Pericardium fibroblast (primary cell): ENCODE results near the gene HASPIN. TPM values are rescaled to one million over a fixed set of nuclear protein-coding genes. Genes with fewer than 3 reads are reported as not detected.

Experiments
- total RNA-seq: library from RNA; depleted of rRNA; stranded (reverse); fragments of >200 nt; gene quantifications from 2 replicates; pipeline ENCODE4 v1.2.3, GENCODE V29; 2015

The HASPIN gene
- total RNA-seq: 0.47 and 1.4 TPM in 2 replicates

DNA sequence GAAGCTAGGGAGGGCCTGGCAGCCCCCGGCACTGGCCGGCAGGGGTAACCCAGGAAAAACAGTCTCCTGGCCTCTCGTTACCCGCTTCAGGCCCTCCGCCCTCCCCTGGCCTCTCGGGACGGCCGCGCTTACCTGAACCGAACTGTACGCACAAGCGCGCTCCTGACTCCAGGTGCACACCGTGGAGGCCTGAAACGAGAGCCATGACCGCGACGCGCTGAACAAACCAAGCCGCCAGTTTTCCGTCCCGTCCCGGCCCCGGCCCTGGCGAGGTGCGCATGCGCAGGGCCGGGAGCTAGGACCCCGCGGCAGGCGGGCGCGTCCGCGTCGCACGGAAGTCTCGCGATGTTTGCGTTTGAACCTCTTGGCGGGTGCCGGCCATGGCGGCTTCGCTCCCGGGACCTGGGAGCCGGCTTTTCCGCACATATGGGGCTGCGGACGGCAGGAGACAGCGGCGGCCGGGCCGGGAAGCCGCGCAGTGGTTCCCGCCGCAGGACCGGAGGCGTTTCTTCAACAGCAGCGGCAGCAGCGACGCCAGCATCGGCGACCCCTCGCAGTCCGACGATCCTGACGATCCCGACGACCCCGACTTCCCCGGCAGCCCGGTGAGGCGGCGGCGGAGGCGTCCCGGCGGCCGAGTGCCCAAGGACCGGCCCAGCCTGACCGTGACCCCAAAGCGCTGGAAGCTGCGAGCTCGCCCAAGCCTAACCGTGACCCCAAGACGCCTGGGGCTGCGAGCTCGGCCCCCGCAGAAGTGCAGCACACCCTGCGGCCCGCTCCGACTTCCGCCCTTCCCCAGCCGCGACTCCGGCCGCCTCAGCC is at the start of gene HASPIN:
Gene HASPIN (plus strand): TSS at position 348 of the 822 bp plus-strand sequence. CDS start 33 bp downstream, at position 381.

DNA sequence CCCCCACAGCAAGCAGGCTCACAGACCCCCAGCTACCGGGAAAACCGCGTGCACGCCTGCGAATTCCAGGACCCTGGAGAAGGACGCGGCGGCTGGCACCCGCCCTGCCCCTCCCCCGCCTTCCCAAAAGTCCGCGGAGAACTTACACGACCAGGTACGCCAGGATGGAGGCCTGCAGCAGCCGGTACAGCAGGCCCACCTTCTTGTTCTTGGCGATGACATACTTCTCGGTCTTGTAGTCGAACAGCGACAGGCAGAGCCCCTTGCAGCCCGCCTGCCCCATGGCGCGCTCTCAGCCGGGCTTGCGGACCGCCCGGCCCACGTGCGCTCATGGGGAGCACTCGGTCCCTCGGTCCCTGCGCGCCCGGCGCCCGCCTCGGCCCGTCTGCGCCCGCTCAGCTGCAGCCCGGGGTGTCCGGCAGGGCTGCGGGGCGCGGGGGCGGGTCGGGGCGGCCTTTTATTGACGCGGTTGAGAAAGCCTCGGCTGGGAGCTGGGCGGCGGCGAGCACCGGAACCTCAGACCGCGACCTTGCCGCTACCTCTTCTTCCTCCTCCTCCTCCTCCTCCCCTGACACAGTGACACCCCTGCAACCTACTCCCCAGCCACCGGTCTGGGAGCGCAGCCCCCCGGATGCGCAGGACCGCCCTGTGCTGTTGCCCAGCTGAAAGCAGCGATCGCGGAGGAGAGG is 27.8 kb upstream of the HASPIN start, which contains the start of gene P2RX5:
Gene P2RX5 (minus strand): TSS at position 433 of the 689 bp plus-strand sequence. CDS start 150 bp downstream, at position 283.

Other genes with a start within 250 kb of the HASPIN start
- gene ASPA, start 247.9 kb upstream of the HASPIN start, total RNA-seq: 0.85 and 1.4 TPM in 2 replicates
- 1.2 and 1.5 TPM in 2 replicates for gene TRPV3, start 166.1 kb upstream of the HASPIN start, total RNA-seq
- gene TRPV1, start 114.5 kb upstream of the HASPIN start, total RNA-seq: 1.1 and 1.2 TPM in 2 replicates
- gene SHPK, start 87.7 kb upstream of the HASPIN start, total RNA-seq: 4.6 and 9.2 TPM in 2 replicates
- 15.2 and 18.7 TPM in 2 replicates for gene CTNS, start 87.1 kb upstream of the HASPIN start, total RNA-seq
- gene TAX1BP3, start 55.3 kb upstream of the HASPIN start, total RNA-seq: 331 and 447 TPM in 2 replicates
- 19.7 and 21.9 TPM in 2 replicates for gene EMC6, start 55.1 kb upstream of the HASPIN start, total RNA-seq
- gene P2RX5, start 27.7 kb upstream of the HASPIN start, total RNA-seq: 0.58 and 1.4 TPM in 2 replicates
- gene ITGAE, start 77.3 kb downstream of the HASPIN start, total RNA-seq: 6.4 and 46.0 TPM in 2 replicates
- gene NCBP3, start 122.3 kb downstream of the HASPIN start, total RNA-seq: 9.7 and 16.1 TPM in 2 replicates
- 2.0 and 2.6 TPM in 2 replicates for gene CAMKK1, start 169.2 kb downstream of the HASPIN start, total RNA-seq
- gene P2RX1, start 192.6 kb downstream of the HASPIN start, total RNA-seq: 0.35 TPM in 1 of 2 replicates, not detected in the other
- gene ATP2A3, start 240.5 kb downstream of the HASPIN start, total RNA-seq: under 0.01 and 1.2 TPM in 2 replicates